H9 (cell line): ENCODE results near the gene OXSM. TPM values are rescaled to one million over a fixed set of nuclear protein-coding genes. Genes with fewer than 3 reads are reported as not detected.

ENCODE experiments used
- DNase-seq: peaks from one replicate; pipeline ENCODE4 v3.0.0-alpha.2; 2017
- H2AFZ ChIP-seq: one replicate; pipeline ENCODE4 v1.6.1; 2013; ENCODE audit warnings: mild to moderate bottlenecking, low read length, control low read depth, moderate library complexity
- H2AK5ac ChIP-seq: 2 replicates; pipeline ENCODE4 v1.6.1; 2013; ENCODE audit warnings: low read length, control low read depth, mixed read lengths; ENCODE audit not compliant: insufficient read length
- H2BK120ac ChIP-seq: one replicate; pipeline ENCODE4 v1.6.1; 2013; ENCODE audit warnings: low read depth, mild to moderate bottlenecking, low read length, control low read depth, inconsistent platforms; ENCODE audit not compliant: poor library complexity, severe bottlenecking
- H2BK12ac ChIP-seq: 2 replicates; pipeline ENCODE4 v1.6.1; 2013; ENCODE audit warnings: low read length, control low read depth, mixed read lengths, low read depth; ENCODE audit not compliant: insufficient read length
- H2BK15ac ChIP-seq: 2 replicates; pipeline ENCODE4 v1.6.1; 2013; ENCODE audit warnings: low read depth, low read length, control low read depth
- H2BK20ac ChIP-seq: one replicate; pipeline ENCODE4 v1.6.1; 2013; ENCODE audit warnings: low read depth, mild to moderate bottlenecking, low read length, control low read depth, inconsistent platforms; ENCODE audit not compliant: poor library complexity, severe bottlenecking
- H2BK5ac ChIP-seq: 2 replicates; pipeline ENCODE4 v1.6.1; 2013; ENCODE audit warnings: low read length, control low read depth, mixed read lengths; ENCODE audit not compliant: insufficient read length
- H3K14ac ChIP-seq: 2 replicates; pipeline ENCODE4 v1.6.1; 2013; ENCODE audit warnings: low read length, control low read depth; ENCODE audit not compliant: insufficient read depth
- H3K18ac ChIP-seq: 2 replicates; pipeline ENCODE4 v1.6.1; 2013; ENCODE audit warnings: low read depth, mild to moderate bottlenecking, mixed read lengths, low read length, control low read depth; ENCODE audit not compliant: insufficient read length
- H3K23ac ChIP-seq: 2 replicates; pipeline ENCODE4 v1.6.1; 2013; ENCODE audit warnings: low read length, control low read depth, mixed read lengths, low read depth; ENCODE audit not compliant: insufficient read length
- H3K23me2 ChIP-seq: 2 replicates; pipeline ENCODE4 v1.6.1; 2013; ENCODE audit warnings: low read depth, mild to moderate bottlenecking, mixed read lengths, low read length, control low read depth; ENCODE audit not compliant: insufficient read length, poor library complexity, severe bottlenecking
- H3K27ac ChIP-seq: 2 replicates; pipeline ENCODE4 v1.5.1; 2013; ENCODE audit warnings: low read length, control low read depth, mixed read lengths, low read depth; ENCODE audit not compliant: insufficient read length
- H3K27me3 ChIP-seq: 2 replicates; pipeline ENCODE4 v1.6.1; 2013; ENCODE audit warnings: low read length, control low read depth, inconsistent platforms; ENCODE audit not compliant: insufficient read depth
- H3K4ac ChIP-seq: 2 replicates; pipeline ENCODE4 v1.6.1; 2013; ENCODE audit warnings: low read depth, mild to moderate bottlenecking, control low read depth, inconsistent platforms, low read length, moderate library complexity
- H3K4me1 ChIP-seq: 2 replicates; pipeline ENCODE4 v1.6.1; 2013; ENCODE audit warnings: low read length, control low read depth, inconsistent platforms; ENCODE audit not compliant: insufficient read depth
- H3K4me2 ChIP-seq: 2 replicates; pipeline ENCODE4 v1.6.1; 2013; ENCODE audit warnings: low read length, control low read depth, mixed read lengths; ENCODE audit not compliant: insufficient read length, insufficient read depth
- H3K56ac ChIP-seq: 2 replicates; pipeline ENCODE4 v1.6.1; 2013; ENCODE audit warnings: low read depth, mild to moderate bottlenecking, mixed read lengths, low read length, control low read depth; ENCODE audit not compliant: insufficient read length
- H3K79me1 ChIP-seq: 2 replicates; pipeline ENCODE4 v1.6.1; 2013; ENCODE audit warnings: low read depth, mild to moderate bottlenecking, moderate library complexity, low read length, control low read depth, inconsistent platforms; ENCODE audit not compliant: insufficient read depth, poor library complexity, severe bottlenecking
- H3K79me2 ChIP-seq: 2 replicates; pipeline ENCODE4 v1.6.1; 2013; ENCODE audit warnings: low read length, control low read depth, inconsistent platforms; ENCODE audit not compliant: insufficient read depth
- H3K9ac ChIP-seq: 2 replicates; pipeline ENCODE4 v1.6.1; 2013; ENCODE audit warnings: low read length, control low read depth, mixed read lengths; ENCODE audit not compliant: insufficient read length; ENCODE audit errors: extremely low read depth
- H3K9me3 ChIP-seq: one replicate; pipeline ENCODE4 v1.6.1; 2013; ENCODE audit warnings: low read depth, low read length, inconsistent platforms; ENCODE audit not compliant: control insufficient read depth
- H3T11ph ChIP-seq: one replicate; pipeline ENCODE4 v1.6.1; 2013; ENCODE audit warnings: mild to moderate bottlenecking, low read length, control low read depth, inconsistent platforms
- H4K20me1 ChIP-seq: one replicate; pipeline ENCODE4 v1.6.1; 2013; ENCODE audit not compliant: control insufficient read depth, insufficient read length, insufficient read depth
- H4K5ac ChIP-seq: 2 replicates; pipeline ENCODE4 v1.6.1; 2013; ENCODE audit warnings: low read depth, mild to moderate bottlenecking, mixed read lengths, low read length, control low read depth; ENCODE audit not compliant: insufficient read length
- H4K8ac ChIP-seq: replicated peaks from 2 replicates; pipeline ENCODE4 v1.6.1; 2013; ENCODE audit warnings: low read length, control low read depth, mixed read lengths, low read depth; ENCODE audit not compliant: insufficient read length
- H4K91ac ChIP-seq: 2 replicates; pipeline ENCODE4 v1.6.1; 2013; ENCODE audit warnings: low read depth, mild to moderate bottlenecking, moderate library complexity, mixed read lengths, low read length, control low read depth; ENCODE audit not compliant: insufficient read length
- H3K27ac Mint-ChIP-seq, 3 experiments: 2 replicates in 2 of 3; 3 replicates in 1 of 3; pipeline ENCODE4 v1.8.0; 2020 to 2021; ENCODE audit warnings: mixed read lengths in 3 of 3, mild to moderate bottlenecking in 1 of 3, moderate library complexity in 1 of 3
- H3K27me3 Mint-ChIP-seq: 2 replicates; pipeline ENCODE4 v1.8.0; 2021; ENCODE audit warnings: low read depth, mild to moderate bottlenecking, moderate library complexity, mixed read lengths
- H3K36me3 Mint-ChIP-seq, 3 experiments: 2 replicates in 2 of 3; 3 replicates in 1 of 3; pipeline ENCODE4 v1.8.0; 2020 to 2021; ENCODE audit warnings: low read depth in 3 of 3, mixed read lengths in 3 of 3; ENCODE audit not compliant: insufficient read depth in 1 of 3
- H3K4me1 Mint-ChIP-seq, 2 experiments: 2 replicates each; pipeline ENCODE4 v1.8.0; 2020; ENCODE audit warnings: mixed read lengths in 2 of 2
- H3K4me3 Mint-ChIP-seq, 2 experiments: 2 replicates in 1 of 2; 3 replicates in 1 of 2; pipeline ENCODE4 v1.8.0; 2020 to 2021; ENCODE audit warnings: mild to moderate bottlenecking in 2 of 2, mixed read lengths in 2 of 2, moderate library complexity in 1 of 2
- H3K9me3 Mint-ChIP-seq, 2 experiments: 2 replicates in 1 of 2; 3 replicates in 1 of 2; pipeline ENCODE4 v1.8.0; 2020; ENCODE audit warnings: mild to moderate bottlenecking in 2 of 2, mixed read lengths in 2 of 2, moderate library complexity in 1 of 2
- CTCF ChIP-seq: fragments of 200-600 bp; sonication (generic); conservative IDR thresholded peaks from 3 replicates; pipeline ENCODE4 v1.8.0; 2021; ENCODE audit warnings: antibody characterized with exemption, mild to moderate bottlenecking
- WGBS: extraction: QIAGEN DNeasy Blood & Tissue Kit; methylation state at CpG from one replicate; pipeline ENCODE4 v1.1.7; 2013; ENCODE audit warnings: missing lambda C conversion rate, low lambda C conversion rate, mixed read lengths; ENCODE audit not compliant: insufficient read length; ENCODE audit errors: extremely low coverage; 5-methylcytosine and 5-hydroxymethylcytosine counted together
- total RNA-seq: library from RNA; stranded (reverse); gene quantifications from 2 replicates; pipeline ENCODE4 v1.2.1, GENCODE V29; 2021

Gene OXSM
- total RNA-seq, 1 experiment from 2014 or later: 2.5 TPM

DNA sequence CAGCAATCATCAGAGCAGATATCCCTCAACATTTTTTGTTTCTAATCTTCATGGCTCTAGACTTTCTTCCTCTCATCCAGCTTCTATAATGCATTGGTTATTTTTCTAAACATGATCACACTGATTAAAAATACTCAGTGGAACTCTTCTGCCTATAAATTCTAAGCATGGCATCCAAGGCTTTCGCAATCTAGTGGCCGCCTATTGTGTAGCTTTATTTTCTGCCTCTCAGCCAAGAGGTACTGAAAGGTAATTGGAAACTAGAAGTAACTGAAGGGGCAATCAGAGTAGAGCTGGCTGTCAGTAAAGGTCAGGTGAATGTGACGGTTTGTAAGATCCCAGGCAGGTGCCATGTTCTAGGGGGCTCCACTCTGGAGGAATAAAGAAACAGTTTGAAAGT lies 33.4 kb downstream of the OXSM start:
- H3K4me2 ChIP-seq: no peak overlapping the region
- no peak overlapping the region for H3T11ph ChIP-seq
- Mint-ChIP-seq H3K4me3 (no peak overlapping the region), H3K27me3 (no peaks in the 10 kb centered on the region), H3K27ac (no peak overlapping the region; a peak in 1 of 7 replicates), H3K4me1 (peaks cover 14 to 21% of the 10 kb centered on the region in 2 experiments), H3K9me3 (no peaks in the 10 kb centered on the region), H3K36me3 (no peaks in the 10 kb centered on the region; a peak in 1 of 7 replicates)
- no peaks in the 10 kb centered on the region for H3K79me1 ChIP-seq
- H2BK5ac ChIP-seq: no peak overlapping the region
- H2BK12ac ChIP-seq: no peak overlapping the region
- no peak overlapping the region for H3K23ac ChIP-seq
- no peak overlapping the region for H2AK5ac ChIP-seq
- no peak overlapping the region for H2BK20ac ChIP-seq
- H2BK120ac ChIP-seq: no peak overlapping the region
- no peak overlapping the region for H3K56ac ChIP-seq
- TF ChIP-seq CTCF: no peak
- peaks cover 5% of the 10 kb centered on the region; the same call in 1 of the 2 replicates for H3K4me1 ChIP-seq
- no CpG with 5 or more reads among the region's 3 CpGs for WGBS
- no peaks in the 10 kb centered on the region for H3K79me2 ChIP-seq
- no peak overlapping the region for H2BK15ac ChIP-seq
- H3K27ac ChIP-seq: no peak overlapping the region
- no peak for DNase-seq
- no peak overlapping the region for H3K18ac ChIP-seq
- H3K9me3 ChIP-seq: no peaks in the 10 kb centered on the region
- H4K8ac ChIP-seq: no peak overlapping the region
- H3K27me3 ChIP-seq: no peaks in the 10 kb centered on the region
- H3K9ac ChIP-seq: no peak overlapping the region
- H4K20me1 ChIP-seq: no peaks in the 10 kb centered on the region
- H3K23me2 ChIP-seq: no peaks in the 10 kb centered on the region
- no peak overlapping the region for H4K5ac ChIP-seq
- H2AFZ ChIP-seq: no peak overlapping the region
- no peak overlapping the region for H3K14ac ChIP-seq
- no peak overlapping the region for H4K91ac ChIP-seq
- no peak overlapping the region for H3K4ac ChIP-seq
